Measurements from ENCODE around the gene TERB1. TPM values are rescaled to one million over a fixed set of nuclear protein-coding genes. Genes with fewer than 3 reads are reported as not detected.

TERB1 gene
- total and polyA plus RNA-seq, 2 donors (not counting 3 experiments of a cell fraction or from before 2014, with no cell fraction given), result not detected

GRCh38 chr16:66847533-66848067, 46.2 kb upstream of the TERB1 start:
- Histone ChIP-seq H3K4me3 (replicated peaks in 1 of 3; ENCODE audit: insufficient read depth in 1 of 3, low read depth in 1 of 3, low read length in 3 of 3) (no peak overlapping the region), H2AFZ (ENCODE audit: low read depth, low read length) (no peak overlapping the region), H3K9me1 (replicated peaks; ENCODE audit: control insufficient read depth, extremely low read depth, insufficient read depth, low read length) (no peaks in the 10 kb centered on the region), H3K9ac (replicated peaks; ENCODE audit: extremely low read depth, insufficient read depth, low read length) (no peak overlapping the region), H3K4me2 (ENCODE audit: insufficient read depth, low read length) (no peak overlapping the region), H4K20me1 (replicated peaks; ENCODE audit: control insufficient read depth, extremely low read depth, insufficient read depth, low read length) (no peaks in the 10 kb centered on the region), H3K27me3 (ENCODE audit: control insufficient read depth in 2 of 2, insufficient read depth in 2 of 2, low read length in 2 of 2) (peaks cover 45% of the 10 kb centered on the region in 2 experiments), H3K27ac (ENCODE audit: insufficient read depth, low read depth, low read length) (no peak overlapping the region), H3K36me3 (ENCODE audit: control insufficient read depth in 2 of 2, extremely low read depth in 1 of 2, insufficient read depth in 2 of 2, low read length in 2 of 2) (no peaks in the 10 kb centered on the region), H3K9me3 (replicated peaks; ENCODE audit: control insufficient read depth, insufficient read depth, low read length) (no peaks in the 10 kb centered on the region), H3K79me2 (ENCODE audit: control insufficient read depth, insufficient read depth, low read length) (no peaks in the 10 kb centered on the region), H3K4me1 (ENCODE audit: control insufficient read depth, extremely low read depth, insufficient read depth, low read length) (peaks cover 2% of the 10 kb centered on the region)
- intact Hi-C loops (cut with micrococcal nuclease), result no loop called here
- ChIA-PET CTCF (interaction anchor here (0.7 to 3.6 kb wide), 5 partner anchors 9 to 20 kb away, joined by 3 to 31 read pairs (median 12); partner anchors contain the start of gene NAE1), POLR2A (no interaction called here)
- no peak for TF ChIP-seq MAX (IDR thresholded peaks at IDR 0.05; ENCODE audit: insufficient read depth, insufficient read length)
- TF ChIP-seq JUN (IDR thresholded peaks at IDR 0.05; ENCODE audit: borderline replicate concordance, insufficient read depth, insufficient read length, low read depth), result no peak
- no peak for TF ChIP-seq CTCF (IDR thresholded peaks at IDR 0.05; ENCODE audit: extremely low read depth in 1 of 2, insufficient read depth in 1 of 2, low read depth in 1 of 2, low read length in 2 of 2)
- no peak for TF ChIP-seq MYC (IDR thresholded peaks at IDR 0.05; ENCODE audit: low read depth, low read length)
- no peak for TF ChIP-seq POLR2A (IDR thresholded peaks at IDR 0.05; ENCODE audit: low read depth, low read length)
- TF ChIP-seq POLR2AphosphoS5 (IDR thresholded peaks at IDR 0.05; ENCODE audit: insufficient read depth, low read depth, low read length), result no peak
- no peak for TF ChIP-seq FOS (IDR thresholded peaks at IDR 0.05; ENCODE audit: borderline replicate concordance, insufficient read depth, low read length)
- no peak for TF ChIP-seq EZH2 (IDR thresholded peaks at IDR 0.05; ENCODE audit: borderline replicate concordance, low read depth, low read length, severe bottlenecking)
- no peak for TF ChIP-seq GATA2 (IDR thresholded peaks at IDR 0.05; ENCODE audit: insufficient read depth, insufficient read length, low read depth, low read length)
- no TSS peak for BruUV-seq (replicated peaks)
- DNase-seq (ENCODE audit: low read depth, low spot score) (no peak), FAIRE-seq (no peak)
- dilution Hi-C loops (cut with MboI; ENCODE audit: extremely low pct_ligation_motif_present, low sequenced_read_pairs), result no loop called here

All from endothelial cell of umbilical vein (primary cell).